ENCODE data around the gene PRPSAP2. TPM values are rescaled to one million over a fixed set of nuclear protein-coding genes. Genes with fewer than 3 reads are reported as not detected.
A peak's percentile ranks its signal among the peaks of the same experiment; 100 is the strongest.
"Not testable (repeated sequence)": the region's sequence is repeated elsewhere in the genome, so short reads cannot be mapped to it uniquely, and the experiment has no call there.

PRPSAP2 gene, protein sequence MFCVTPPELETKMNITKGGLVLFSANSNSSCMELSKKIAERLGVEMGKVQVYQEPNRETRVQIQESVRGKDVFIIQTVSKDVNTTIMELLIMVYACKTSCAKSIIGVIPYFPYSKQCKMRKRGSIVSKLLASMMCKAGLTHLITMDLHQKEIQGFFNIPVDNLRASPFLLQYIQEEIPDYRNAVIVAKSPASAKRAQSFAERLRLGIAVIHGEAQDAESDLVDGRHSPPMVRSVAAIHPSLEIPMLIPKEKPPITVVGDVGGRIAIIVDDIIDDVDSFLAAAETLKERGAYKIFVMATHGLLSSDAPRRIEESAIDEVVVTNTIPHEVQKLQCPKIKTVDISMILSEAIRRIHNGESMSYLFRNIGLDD
- total RNA-seq (2014; rRNA removed; shearing (Covaris generic)) = 48.3 and 56.7 TPM in 2 replicates

DNA sequence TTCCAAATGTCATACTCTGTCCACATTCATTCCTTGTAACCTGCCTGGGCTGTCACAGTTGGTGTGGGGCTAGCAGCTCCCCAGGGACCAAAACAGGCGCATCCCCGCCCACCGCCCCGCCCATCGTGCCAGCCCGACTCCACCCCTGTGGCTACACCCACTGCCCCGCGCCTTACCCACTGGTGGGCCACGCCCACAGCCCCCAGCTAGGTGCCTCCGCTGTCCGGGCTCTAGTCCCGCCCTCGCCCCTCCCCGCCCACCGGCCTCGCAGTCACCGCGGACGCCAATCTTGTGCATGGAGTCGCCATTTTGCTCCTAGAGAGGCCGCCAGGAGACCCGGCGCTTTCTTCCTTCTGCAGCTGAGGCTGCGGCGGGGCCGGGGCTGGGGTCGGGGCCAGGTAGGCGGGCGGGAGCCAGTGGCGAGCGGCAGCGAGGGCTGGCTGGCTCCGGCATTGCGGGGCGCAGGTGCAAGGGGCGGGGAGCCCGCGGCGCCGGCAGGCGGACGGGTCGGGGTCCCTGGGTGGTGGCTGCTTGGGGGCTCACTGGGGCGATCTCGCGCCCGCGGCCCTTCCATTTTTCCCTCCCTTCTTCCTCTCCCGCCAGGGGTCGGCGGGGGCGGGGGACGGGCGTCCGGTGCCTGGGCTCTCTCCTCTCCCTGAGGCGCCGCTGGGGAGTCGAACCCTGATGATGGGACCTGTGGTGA is at the start of gene PRPSAP2:
Gene PRPSAP2 (plus strand): TSS at position 268 of the 703 bp plus-strand sequence. CDS start 7,703 bp downstream, outside the sequence.
- DNase-seq (ENCODE audit: low spot score) = peak; percentile 90

DNA sequence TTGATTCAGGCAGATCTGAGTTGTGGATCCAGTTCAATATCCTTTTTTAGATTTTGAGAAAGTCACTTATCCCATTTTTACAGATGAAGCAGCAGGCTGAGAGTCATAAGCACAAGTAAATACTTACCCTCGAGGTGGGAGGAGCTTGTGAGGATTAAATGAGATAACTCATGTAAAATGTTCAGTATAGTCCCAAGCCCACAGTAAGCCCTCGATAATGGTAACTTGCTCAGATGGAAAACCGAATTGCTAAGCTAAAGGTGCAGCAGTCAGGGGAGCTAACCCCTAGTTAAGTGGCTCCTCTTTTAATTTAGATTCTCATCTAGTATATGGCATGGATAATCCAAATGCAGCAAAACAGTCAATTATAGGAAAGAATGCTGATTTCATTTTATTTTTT is 42.0 kb upstream of the PRPSAP2 start:
- DNase-seq (ENCODE audit: low spot score) = not testable (repeated sequence)

DNA sequence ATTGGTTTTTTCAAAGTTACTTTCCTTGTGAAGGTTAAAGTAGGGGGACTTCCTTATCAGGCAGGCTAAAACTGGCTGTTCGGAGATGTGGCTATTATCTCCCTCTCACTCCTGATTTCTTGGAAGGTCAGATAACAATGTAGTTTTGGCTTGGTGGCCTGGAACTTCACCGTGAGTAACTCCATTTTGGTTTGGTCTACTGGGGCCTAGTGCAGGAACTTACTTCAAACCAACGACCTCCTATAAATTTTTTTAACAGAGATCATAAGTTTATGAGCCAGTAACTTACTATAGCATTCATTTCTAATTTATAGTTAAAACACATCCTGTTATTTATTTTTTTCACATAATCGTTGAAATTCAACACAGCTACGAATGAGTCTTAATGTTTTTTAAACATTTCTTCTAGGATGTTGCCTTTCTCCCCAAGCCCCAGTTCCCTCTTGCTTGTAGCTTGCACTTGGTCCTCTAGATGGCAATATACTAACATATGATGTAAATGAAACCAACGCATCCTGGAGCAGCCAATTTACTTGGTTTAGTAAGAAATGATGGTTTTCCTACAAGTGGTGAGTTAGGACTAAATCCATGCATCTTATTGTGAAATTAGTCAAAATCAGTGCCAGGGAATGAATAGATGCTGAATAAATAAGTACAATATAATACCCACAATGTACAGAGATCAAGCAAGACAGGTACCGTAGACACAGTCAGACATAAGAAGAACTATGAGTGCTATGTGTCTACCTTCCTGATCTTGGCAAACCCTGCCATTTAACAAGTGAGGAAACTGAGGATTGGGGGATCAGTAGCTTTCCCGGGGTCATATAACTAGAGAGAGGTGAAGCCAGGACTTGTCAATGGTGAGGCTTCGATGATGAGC is 41.2 kb upstream of the PRPSAP2 start:
- peak; percentile 69 for DNase-seq (ENCODE audit: low spot score)

DNA sequence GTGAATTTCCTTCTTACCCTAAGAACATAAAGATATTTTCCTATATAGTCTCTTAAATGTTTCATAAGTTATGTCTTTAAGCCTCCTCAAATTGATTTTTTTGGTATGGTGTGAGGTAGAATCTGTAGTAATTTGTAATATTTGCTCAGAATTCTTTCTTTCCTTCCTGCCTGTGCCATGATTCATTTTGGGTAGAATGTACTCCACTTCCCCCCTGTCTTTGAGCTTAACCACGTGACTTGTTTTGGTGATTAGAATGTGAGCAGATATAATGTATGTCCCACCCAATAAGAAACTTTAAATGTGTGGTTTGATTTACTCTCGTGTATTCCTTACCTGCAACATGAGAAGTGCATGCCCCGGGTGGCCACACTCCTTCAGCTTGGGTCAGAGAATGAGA is 36.5 kb upstream of the PRPSAP2 start:
- not testable (repeated sequence) for DNase-seq (ENCODE audit: low spot score)

DNA sequence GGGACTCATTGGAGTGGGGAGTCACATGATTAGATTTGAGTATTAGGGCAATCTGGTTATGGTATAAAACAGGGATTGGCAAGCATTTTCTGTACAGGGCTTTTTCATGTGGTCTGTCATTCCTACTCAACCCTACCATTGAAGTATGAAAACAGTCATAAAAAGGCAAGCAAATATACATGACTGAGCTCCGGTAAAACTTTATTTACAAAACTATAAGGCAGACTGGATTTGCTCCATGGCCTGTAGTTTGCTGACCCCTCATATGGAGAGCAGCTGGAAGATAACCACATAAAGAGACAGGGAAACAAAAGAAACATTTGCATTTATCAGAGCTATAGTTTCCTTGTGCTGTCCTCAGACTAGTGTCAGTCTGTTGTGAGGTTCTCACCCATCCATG is 30.3 kb upstream of the PRPSAP2 start:
- not testable (repeated sequence) for DNase-seq (ENCODE audit: low spot score)

DNA sequence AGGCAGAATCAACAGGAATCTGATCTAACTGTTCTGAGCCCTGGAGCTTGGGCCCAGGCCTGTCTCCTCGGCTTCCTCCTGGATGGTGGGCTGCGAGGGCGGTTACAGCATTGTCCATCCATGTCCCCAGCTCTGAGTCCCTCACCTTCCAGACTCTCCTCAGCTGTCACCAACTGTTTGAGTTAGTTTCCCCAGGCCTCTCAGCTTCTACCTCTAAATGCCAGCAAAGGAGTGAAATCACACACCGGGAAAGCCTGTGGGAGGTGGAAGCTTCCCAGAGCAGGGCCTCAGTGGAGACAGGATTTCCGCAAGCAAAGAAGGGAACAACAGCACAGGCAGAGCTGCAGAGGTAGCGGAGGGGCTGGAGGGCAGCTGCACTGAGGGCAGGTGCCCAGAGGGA is 9.4 kb upstream of the PRPSAP2 start:
- DNase-seq (ENCODE audit: low spot score) = no peak

DNA sequence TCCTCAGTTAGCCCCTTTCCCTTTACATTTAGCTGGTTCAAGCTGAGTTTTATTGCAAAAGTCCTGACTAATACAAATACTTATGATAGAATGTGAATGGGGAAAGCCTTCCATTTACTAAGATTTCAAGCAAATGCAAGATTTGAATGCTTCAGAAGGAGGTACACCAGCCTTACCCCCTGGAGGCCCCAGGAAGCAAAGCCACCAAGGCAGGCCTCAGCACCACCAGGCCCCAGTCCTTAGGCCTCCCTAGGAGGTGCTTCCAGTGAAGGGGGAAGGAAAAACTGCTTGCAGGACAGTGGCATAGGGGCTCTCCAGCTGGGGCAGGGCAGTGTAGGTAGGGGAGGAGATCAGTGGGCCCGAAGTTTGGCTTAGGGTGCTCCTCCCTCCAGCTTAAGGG is 7.3 kb upstream of the PRPSAP2 start:
- no peak for DNase-seq (ENCODE audit: low spot score)

DNA sequence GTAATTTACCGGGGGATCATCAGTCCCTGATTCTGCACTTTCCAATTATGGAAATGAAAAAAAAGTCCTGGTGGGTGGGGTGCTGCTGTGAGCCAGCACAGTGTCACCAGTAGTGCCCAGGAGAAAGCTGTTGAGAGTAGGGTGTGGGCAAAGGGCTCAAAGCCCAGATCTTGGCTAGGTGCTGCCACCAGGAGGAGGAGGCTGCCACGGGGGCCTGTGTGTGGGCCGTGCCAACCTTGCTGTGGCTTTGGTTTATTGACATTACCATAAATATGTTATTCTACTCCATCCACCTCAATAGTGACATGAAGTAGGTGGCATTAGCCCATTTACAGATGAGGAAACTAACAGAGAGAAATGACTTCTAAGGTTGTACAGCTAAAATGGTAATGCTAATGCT is 6.7 kb upstream of the PRPSAP2 start:
- DNase-seq (ENCODE audit: low spot score) = peak; percentile 52

DNA sequence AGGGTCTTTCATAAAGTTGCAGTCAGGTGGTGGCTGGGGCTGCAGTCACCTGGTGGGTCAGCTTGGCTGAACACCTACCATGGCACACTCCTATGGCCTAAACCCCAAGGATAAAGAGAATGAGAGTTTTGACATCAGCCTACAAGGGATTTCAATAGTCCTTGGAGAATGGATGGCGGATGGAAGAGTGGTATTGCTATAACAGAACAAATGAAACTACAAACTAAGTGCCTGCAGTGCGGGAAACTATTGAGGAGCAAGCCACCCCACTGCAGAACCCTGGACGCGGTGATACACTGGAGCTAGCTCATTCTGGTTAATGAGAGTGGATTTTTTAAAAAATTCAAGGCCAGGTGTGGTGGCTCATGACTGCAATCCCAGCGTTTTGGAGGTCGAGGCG is 3.0 kb upstream of the PRPSAP2 start:
- DNase-seq (ENCODE audit: low spot score) = no peak

DNA sequence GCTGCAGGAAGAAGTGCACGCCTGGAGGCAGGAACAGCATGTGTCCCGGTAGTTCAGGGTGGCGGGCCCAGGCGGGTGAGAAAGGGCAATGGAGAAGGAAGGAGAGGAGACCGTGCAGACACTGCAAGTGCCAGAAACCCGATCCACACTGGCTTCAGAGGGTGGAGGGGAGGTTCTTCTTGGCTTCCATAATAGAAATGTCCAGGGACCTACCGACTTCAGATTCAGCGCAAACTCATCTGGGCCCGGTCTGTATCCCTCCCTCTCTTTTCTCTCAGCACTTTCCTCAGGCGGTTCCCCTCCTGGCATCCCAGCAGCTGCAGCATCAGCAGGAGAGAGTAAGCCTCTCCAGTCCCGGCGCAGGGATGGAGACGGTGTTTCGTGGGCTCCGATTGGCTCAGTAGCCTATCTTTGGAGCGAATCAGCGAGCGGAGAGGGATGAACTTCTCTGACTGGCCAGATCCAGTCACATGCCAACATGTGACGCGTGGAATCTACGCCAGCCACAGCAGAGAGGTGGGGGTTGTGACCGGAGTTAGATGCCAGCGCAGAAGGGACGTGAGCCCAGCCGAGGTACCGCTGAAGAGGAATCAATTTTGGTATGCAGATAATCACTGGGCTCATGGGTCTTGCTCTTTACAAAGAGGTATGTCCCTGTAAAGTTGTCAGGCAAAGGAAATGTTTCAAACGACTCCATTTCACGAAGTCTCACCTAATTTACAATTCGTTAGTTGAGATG is 1.9 kb upstream of the PRPSAP2 start:
- peak; percentile 95 for DNase-seq (ENCODE audit: low spot score)

DNA sequence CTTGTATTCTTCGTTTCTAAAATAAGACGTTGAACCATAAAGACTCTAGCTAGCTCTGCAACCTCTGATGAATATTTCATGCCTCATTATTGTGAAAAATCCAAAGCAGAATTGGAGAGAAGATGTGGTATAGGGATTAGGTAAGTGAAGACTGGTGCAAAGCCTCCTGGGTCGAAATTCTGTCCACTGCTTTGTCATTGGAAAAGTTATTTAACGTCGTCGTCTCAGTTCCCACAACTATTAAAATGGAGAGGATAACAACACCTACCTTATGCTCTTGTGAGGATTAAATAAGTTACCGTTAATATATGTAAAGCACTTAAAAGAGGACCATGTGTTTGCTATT is 1.4 kb upstream of the PRPSAP2 start:
- no peak for DNase-seq (ENCODE audit: low spot score)

DNA sequence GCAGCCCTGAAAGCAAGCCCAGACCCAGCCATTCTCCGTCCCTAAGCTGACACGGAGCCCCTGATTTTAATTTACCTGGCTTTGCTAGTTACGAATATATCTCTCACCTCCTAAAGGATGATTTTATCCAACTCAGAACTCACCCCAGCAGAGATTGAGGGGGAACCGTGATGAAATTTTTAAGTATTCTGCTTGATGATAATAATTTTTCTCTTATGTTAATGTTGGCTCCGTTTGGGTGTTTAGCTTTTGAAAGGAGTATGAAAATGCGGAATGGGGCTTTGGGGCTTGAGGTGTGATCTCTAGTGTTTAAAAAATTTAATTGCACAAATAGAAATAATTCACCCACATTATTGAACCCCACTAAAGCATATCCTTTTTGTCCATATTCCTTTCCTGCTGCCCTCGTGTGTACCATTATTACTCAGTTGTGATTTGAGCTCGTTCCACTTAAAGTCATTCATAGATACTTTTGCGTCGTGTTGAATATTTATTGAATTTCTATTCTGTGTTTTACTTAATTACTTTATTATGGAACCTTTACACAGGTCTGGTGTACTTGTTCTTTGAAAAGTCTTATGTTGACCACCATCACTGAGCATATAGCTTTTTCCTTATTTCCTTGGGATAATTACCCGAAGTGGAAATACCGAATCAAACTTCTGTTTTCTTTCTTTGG is 775 bp downstream of the PRPSAP2 start:
- DNase-seq (ENCODE audit: low spot score) = no peak

DNA sequence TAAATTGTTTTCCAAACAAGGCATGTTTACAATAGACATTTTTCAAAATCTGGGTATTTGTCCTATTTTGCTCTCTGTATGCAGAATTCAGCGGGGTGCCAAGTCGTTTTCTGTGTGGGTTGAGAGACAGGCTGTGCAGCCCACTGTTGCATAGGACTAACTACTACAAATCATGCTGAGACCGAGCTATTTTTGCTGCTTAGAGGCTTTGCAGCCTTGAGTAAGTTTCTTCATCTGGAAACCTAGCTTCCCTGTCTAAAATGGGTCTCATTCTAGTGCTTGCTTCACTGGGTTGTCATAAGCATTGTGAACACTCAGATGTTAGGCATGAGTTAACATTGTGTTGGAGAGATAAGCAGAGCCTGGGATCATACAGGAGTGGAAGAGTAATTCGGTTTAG is 1.3 kb downstream of the PRPSAP2 start:
- DNase-seq (ENCODE audit: low spot score) = no peak

DNA sequence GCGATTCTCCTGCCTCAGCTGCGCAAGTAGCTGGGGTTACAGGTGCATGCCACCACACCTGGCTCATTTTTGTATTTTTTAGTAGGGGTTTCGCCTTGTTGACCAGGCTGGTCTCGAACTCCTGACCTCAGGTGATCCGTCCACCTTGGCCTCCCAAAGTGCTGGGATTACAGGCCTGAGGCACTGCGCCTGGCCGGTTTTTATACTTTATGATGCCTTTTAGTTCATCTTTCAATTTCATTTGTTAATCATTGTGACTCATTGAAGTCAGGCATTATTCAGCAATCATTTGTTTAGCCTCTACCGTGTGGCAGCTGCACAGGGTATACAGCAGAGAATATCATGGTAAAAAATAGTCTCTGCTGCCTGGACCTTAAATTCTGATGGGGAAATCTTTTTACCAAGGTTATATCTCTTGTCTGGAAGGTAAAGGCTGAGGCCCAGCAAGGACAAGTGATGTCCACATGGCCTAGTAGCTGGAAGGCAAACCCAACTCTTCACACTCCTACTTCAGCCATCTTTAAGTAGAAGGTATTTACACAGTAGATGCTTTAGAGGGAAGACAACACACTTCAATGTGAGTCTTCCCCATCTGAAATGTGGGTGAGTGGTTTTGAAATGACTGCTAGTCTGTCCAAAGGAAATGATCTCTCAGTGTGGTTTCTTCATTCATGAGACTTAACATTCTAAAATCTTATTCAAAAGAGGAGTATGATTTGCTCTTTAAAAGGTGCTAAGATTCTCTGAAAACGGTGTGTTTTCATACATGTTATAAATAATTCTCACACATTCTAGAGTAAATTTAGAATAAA is 2.4 kb downstream of the PRPSAP2 start:
- DNase-seq (ENCODE audit: low spot score) = no peak

DNA sequence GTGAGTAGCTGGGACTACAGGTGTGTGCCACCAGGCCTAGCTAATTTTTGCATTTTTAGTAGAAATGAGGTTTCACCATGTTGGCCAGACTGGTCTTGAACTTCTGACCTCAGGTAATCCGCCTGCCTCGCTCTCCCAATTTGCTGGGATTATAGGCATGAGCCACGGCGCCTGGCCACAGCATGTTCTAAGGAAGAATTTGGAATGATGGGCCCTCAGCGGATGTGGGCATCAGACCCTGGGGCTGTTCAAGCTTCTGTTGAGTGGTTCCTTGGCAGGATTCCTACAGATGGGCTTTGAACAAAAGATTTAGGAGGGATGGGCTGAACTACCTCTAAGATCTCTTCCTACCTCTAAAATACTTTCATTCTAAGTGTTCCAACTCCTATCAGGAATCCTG is 4.1 kb downstream of the PRPSAP2 start:
- DNase-seq (ENCODE audit: low spot score) = no peak

DNA sequence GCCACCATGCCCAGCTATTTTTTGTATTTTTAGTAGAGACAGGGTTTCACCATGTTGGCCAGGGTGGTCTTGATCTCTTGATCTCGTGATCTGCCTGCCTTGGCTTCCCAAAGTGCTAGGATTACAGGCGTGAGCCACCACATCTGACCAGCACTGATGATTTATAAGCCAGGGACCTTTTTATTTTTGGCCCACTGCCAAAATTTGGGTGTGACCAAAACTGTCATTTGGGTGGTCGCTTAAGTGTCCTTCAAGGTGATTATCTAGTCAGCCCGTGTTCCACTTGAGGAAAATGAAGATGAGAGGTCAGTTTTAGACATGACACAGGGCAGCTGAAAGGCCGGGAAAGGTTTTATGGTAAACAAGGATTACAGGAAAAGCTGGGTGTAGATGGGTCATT is 7.1 kb downstream of the PRPSAP2 start:
- not testable (repeated sequence) for DNase-seq (ENCODE audit: low spot score)

DNA sequence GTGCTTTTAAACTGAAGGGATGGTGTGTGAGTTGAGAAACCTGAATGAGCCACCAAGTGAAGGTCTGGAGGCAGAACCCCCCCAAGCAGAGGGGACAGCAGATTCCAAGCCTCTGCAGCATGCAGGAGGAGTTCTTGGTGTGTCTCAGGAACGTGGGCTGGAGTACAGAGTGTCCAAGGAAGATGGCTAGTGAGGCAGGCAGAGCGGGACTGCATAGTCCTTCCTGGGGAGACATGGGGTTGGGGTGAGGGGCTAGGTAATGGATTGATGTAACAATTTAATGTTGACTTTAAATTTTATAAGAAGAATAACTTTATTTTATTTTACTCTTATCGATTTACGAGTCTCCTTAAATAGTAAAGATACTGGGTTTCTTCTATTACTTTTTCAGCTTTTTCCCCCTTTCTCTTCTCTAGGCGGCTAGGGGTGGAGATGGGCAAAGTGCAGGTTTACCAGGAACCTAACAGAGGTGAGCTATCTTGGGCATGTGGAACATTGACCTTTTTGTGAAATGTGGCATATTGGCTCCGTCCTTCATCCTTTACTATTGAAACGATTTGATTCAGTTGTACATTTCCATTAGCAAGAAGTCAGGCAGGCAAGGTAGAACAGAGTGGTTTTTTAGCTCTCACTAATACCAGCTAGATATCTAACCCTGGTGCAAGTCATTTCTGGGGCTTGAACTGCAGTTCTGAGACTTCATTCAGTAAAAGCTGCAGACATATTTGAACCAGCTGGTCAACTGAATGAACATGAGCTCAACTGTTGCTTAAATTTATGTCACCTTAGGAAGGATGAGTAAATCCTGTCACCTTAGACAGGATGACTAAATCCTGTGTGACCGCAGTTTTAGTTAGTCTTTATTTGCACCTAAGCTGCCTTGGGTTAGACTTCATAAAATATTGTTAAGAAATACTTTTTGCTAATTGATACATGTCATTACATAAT is 9.2 kb downstream of the PRPSAP2 start:
- DNase-seq (ENCODE audit: low spot score) = no peak

DNA sequence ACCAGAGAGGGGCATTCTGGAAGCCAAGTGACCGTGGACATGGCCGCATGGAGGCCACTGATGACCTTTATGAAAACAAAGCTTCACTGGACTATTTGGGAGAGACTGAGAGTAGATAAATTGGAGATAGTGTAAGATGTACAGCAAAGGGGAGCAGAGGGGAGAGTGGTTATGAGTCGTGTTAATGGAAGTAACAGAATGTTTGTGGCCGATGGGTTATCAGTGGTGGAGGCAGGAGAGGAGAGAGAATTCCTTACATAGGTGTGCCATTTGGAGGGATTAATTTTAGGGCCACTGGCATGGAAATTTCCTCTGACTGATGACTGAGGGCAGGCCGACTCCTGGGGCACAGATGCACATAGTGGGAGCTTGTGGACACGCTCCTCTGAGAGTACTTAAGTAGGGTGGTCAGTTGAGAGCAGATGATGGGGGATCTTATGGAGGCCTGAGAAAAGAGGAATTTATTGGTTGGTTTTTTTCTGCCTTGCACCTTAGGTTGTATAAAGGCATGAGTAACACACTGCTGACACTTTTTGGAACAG is 19.2 kb downstream of the PRPSAP2 start:
- no peak for DNase-seq (ENCODE audit: low spot score)

Data from H4 (cell line).